Astrocyte of the cerebellum (primary cell): ENCODE measurements around the gene ZMYM4.

Source experiments
- DNase-seq: peaks from one replicate; pipeline ENCODE4 v3.0.0-alpha.2; 2011; ENCODE audit warnings: low read depth
- H3K4me3 ChIP-seq: 2 replicates; pipeline ENCODE4 v1.5.1; 2011; ENCODE audit warnings: mild to moderate bottlenecking, low read depth, low read length, moderate library complexity
- CTCF ChIP-seq: IDR thresholded peaks from 2 replicates; pipeline ENCODE4 v1.5.1; 2012; ENCODE audit warnings: low read length, low read depth, moderate library complexity, mild to moderate bottlenecking; ENCODE audit errors: missing control alignments
- in situ Hi-C: cut with HindIII; loops from 2 replicates; pipeline ENCODE4 v1.10.0; 2017; ENCODE audit warnings: low sequenced_read_pairs

Gene ZMYM4

GRCh38 chr1:35406103-35406502 is 137.6 kb downstream of the ZMYM4 start:
- in situ Hi-C loops, result no loop called here
- no peak for TF ChIP-seq CTCF
- no peak for DNase-seq
- no peak overlapping the region for H3K4me3 ChIP-seq

GRCh38 chr1:35407743-35408142 is 139.2 kb downstream of the ZMYM4 start:
- H3K4me3 ChIP-seq, result no peak overlapping the region
- in situ Hi-C loops, result no loop called here
- TF ChIP-seq CTCF, result no peak
- DNase-seq, result no peak

- no peak overlapping the region for H3K4me3 ChIP-seq
- DNase-seq, result no peak
- no peak for TF ChIP-seq CTCF
- in situ Hi-C loops, result no loop called here
These were observed 140.4 kb downstream of the ZMYM4 start for GRCh38 chr1:35408925-35409324.

GRCh38 chr1:35426097-35426586 is 157.6 kb downstream of the ZMYM4 start:
- H3K4me3 ChIP-seq, result no peak overlapping the region
- DNase-seq, result no peak
- in situ Hi-C loops, result loop anchor here (25.0 kb wide), 1 partner anchor 311 kb away; no protein-coding TSS in a partner anchor
- TF ChIP-seq CTCF, result no peak

GRCh38 chr1:35428360-35428759 is 159.9 kb downstream of the ZMYM4 start:
- no peak for TF ChIP-seq CTCF
- DNase-seq, result no peak
- in situ Hi-C loops, result loop anchor here (25.0 kb wide), 1 partner anchor 309 kb away; no protein-coding TSS in a partner anchor
- H3K4me3 ChIP-seq, result no peak overlapping the region

- H3K4me3 ChIP-seq, result no peak overlapping the region
- no peak for TF ChIP-seq CTCF
- no peak for DNase-seq
- in situ Hi-C loops, result loop anchor here (25.0 kb wide), 1 partner anchor 307 kb away; no protein-coding TSS in a partner anchor
These were observed 162.3 kb downstream of the ZMYM4 start for GRCh38 chr1:35430762-35431161.
